IMR-90 (cell line): ENCODE data around the gene CD28. TPM values are rescaled to one million over a fixed set of nuclear protein-coding genes. Genes with fewer than 3 reads are reported as not detected.

ENCODE experiments used
- ATAC-seq: fragments of 200-7000 bp; cut with Tn5 transposase; 2 replicates; pipeline ENCODE4 v1.9.1; 2020; ENCODE audit warnings: low read depth, mild to moderate bottlenecking, moderate library complexity
- BruUV-seq: library from RNA; stranded (reverse); fragments of 400-500 nt; replicated peaks from 2 replicates; lab custom pipeline; 2021; lab: Mats Ljungman, UMichigan
- CTCF ChIA-PET: fragments of 300-600 bp; formaldehyde crosslinking; extraction: SDS; loops from one replicate; lab custom pipeline; 2021; ENCODE audit warnings: antibody characterized with exemption; lab: Yijun Ruan, JAX
- POLR2A ChIA-PET: fragments of 300-600 bp; sonication (Branson Sonifier 250); formaldehyde crosslinking; loops from one replicate; lab custom pipeline; 2022; ENCODE audit warnings: antibody characterized with exemption; ENCODE audit not compliant: unreplicated experiment; lab: Charles Lee
- DNase-seq: peaks from one replicate; pipeline ENCODE4 v3.0.0; 2013
- H2AFZ ChIP-seq: replicated peaks from 2 replicates; pipeline ENCODE3; 2013; ENCODE audit warnings: low read length, mild to moderate bottlenecking; ENCODE audit not compliant: poor library complexity
- H2AK5ac ChIP-seq: 2 replicates; pipeline ENCODE4 v1.6.1; 2013; ENCODE audit warnings: low read depth, low read length, inconsistent platforms
- H2AK9ac ChIP-seq: replicated peaks from 2 replicates; pipeline ENCODE3; 2013; ENCODE audit warnings: mild to moderate bottlenecking, low read depth, low read length, moderate library complexity; ENCODE audit not compliant: poor library complexity
- H2BK120ac ChIP-seq: 2 replicates; pipeline ENCODE4 v1.6.1; 2013; ENCODE audit warnings: low read depth, low read length, inconsistent platforms
- H2BK15ac ChIP-seq: 3 replicates; pipeline ENCODE4 v1.6.1; 2013; ENCODE audit warnings: low read depth, low read length, inconsistent platforms
- H2BK20ac ChIP-seq: 2 replicates; pipeline ENCODE4 v1.6.1; 2013; ENCODE audit warnings: low read depth, mild to moderate bottlenecking, inconsistent platforms, low read length, moderate library complexity
- H2BK5ac ChIP-seq: 2 replicates; pipeline ENCODE4 v1.6.1; 2013; ENCODE audit warnings: mild to moderate bottlenecking, low read depth, low read length, inconsistent platforms; ENCODE audit not compliant: poor library complexity, severe bottlenecking
- H3K14ac ChIP-seq: replicated peaks from 2 replicates; pipeline ENCODE4 v1.6.1; 2013; ENCODE audit warnings: low read depth, low read length, inconsistent platforms
- H3K18ac ChIP-seq: 2 replicates; pipeline ENCODE4 v1.6.1; 2013; ENCODE audit warnings: low read depth, low read length, control low read depth
- H3K23ac ChIP-seq: 2 replicates; pipeline ENCODE4 v1.6.1; 2013; ENCODE audit warnings: low read depth, low read length, inconsistent platforms
- H3K27ac ChIP-seq: 2 replicates; pipeline ENCODE4 v1.5.1; 2013; ENCODE audit warnings: mild to moderate bottlenecking, control low read depth, low read length; ENCODE audit not compliant: insufficient read depth
- H3K27me3 ChIP-seq: 2 replicates; pipeline ENCODE4 v1.6.1; 2013; ENCODE audit warnings: low read length; ENCODE audit not compliant: control insufficient read depth, insufficient read depth
- H3K36me3 ChIP-seq: 2 replicates; pipeline ENCODE4 v1.6.1; 2013; ENCODE audit warnings: low read length, mixed read lengths; ENCODE audit not compliant: control insufficient read depth, insufficient read depth
- H3K4ac ChIP-seq: 2 replicates; pipeline ENCODE4 v1.6.1; 2013; ENCODE audit warnings: low read depth, low read length, inconsistent platforms
- H3K4me1 ChIP-seq: 2 replicates; pipeline ENCODE4 v1.6.1; 2013; ENCODE audit warnings: low read length, mixed read lengths; ENCODE audit not compliant: control insufficient read depth, insufficient read depth
- H3K4me2 ChIP-seq: 2 replicates; pipeline ENCODE4 v1.6.1; 2013; ENCODE audit warnings: low read depth, mild to moderate bottlenecking, control low read depth, low read length, moderate library complexity
- H3K4me3 ChIP-seq: 2 replicates; pipeline ENCODE4 v1.5.1; 2013; ENCODE audit warnings: low read depth, mild to moderate bottlenecking, control low read depth, low read length, moderate library complexity; ENCODE audit not compliant: insufficient read depth
- H3K56ac ChIP-seq: 2 replicates; pipeline ENCODE4 v1.6.1; 2013; ENCODE audit warnings: low read length, inconsistent platforms; ENCODE audit not compliant: insufficient read depth; ENCODE audit errors: extremely low read depth
- H3K79me1 ChIP-seq, 2 experiments: 2 replicates each; pipeline ENCODE4 v1.6.1; 2013; ENCODE audit warnings: low read length in 2 of 2, inconsistent platforms in 1 of 2, low read depth in 1 of 2
- H3K9ac ChIP-seq: 2 replicates; pipeline ENCODE4 v1.6.1; 2013; ENCODE audit warnings: low read depth, low read length, control low read depth
- H3K9me1 ChIP-seq: 2 replicates; pipeline ENCODE4 v1.6.1; 2013; ENCODE audit warnings: low read length, inconsistent platforms; ENCODE audit not compliant: insufficient read depth
- H3K9me3 ChIP-seq: 2 replicates; pipeline ENCODE4 v1.6.1; 2013; ENCODE audit warnings: low read length; ENCODE audit not compliant: control insufficient read depth, insufficient read depth
- H4K20me1 ChIP-seq: 2 replicates; pipeline ENCODE4 v1.6.1; 2013; ENCODE audit warnings: low read length, inconsistent platforms; ENCODE audit not compliant: insufficient read depth
- H4K5ac ChIP-seq: 2 replicates; pipeline ENCODE4 v1.6.1; 2013; ENCODE audit warnings: mild to moderate bottlenecking, low read depth, low read length, control low read depth
- H4K8ac ChIP-seq, 2 experiments: 2 replicates each; pipeline ENCODE4 v1.6.1; 2013; ENCODE audit warnings: low read depth in 2 of 2, low read length in 2 of 2, control low read depth in 1 of 2, inconsistent platforms in 1 of 2
- H4K91ac ChIP-seq: 2 replicates; pipeline ENCODE4 v1.6.1; 2013; ENCODE audit warnings: low read depth, low read length, inconsistent platforms; ENCODE audit not compliant: insufficient read depth
- BHLHE40 ChIP-seq: fragments of 150-350 bp; IDR thresholded peaks from 2 replicates; pipeline ENCODE4 v1.6.1; 2016; ENCODE audit warnings: mild to moderate bottlenecking, low read depth, low read length
- CEBPB ChIP-seq: IDR thresholded peaks from 2 replicates; pipeline ENCODE4 v1.6.1; 2012; ENCODE audit warnings: low read depth, low read length, improper control_type of control experiment
- CHD1 ChIP-seq: IDR thresholded peaks from 2 replicates; pipeline ENCODE4 v1.6.1; 2012; ENCODE audit warnings: low read depth, low read length, improper control_type of control experiment
- CTCF ChIP-seq: conservative IDR thresholded peaks from 2 replicates; pipeline ENCODE4 v1.5.1; 2012; ENCODE audit warnings: mild to moderate bottlenecking, low read depth, low read length, improper control_type of control experiment
- ELK1 ChIP-seq: fragments of 150-350 bp; IDR thresholded peaks from 2 replicates; pipeline ENCODE4 v1.6.1; 2016; ENCODE audit warnings: low read depth, mild to moderate bottlenecking, low read length, moderate library complexity, borderline replicate concordance
- FOS ChIP-seq: fragments of 150-350 bp; IDR thresholded peaks from 2 replicates; pipeline ENCODE4 v1.6.1; 2016; ENCODE audit warnings: low read depth, low read length
- MAFK ChIP-seq: IDR thresholded peaks from 2 replicates; pipeline ENCODE4 v1.6.1; 2012; ENCODE audit warnings: low read depth, low read length, improper control_type of control experiment
- MAZ ChIP-seq: IDR thresholded peaks from 2 replicates; pipeline ENCODE4 v1.6.1; 2012; ENCODE audit warnings: low read depth, mild to moderate bottlenecking, low read length, improper control_type of control experiment, moderate library complexity, borderline replicate concordance
- MXI1 ChIP-seq: IDR thresholded peaks from 2 replicates; pipeline ENCODE4 v1.6.1; 2012; ENCODE audit warnings: low read depth, mild to moderate bottlenecking, low read length, moderate library complexity, borderline replicate concordance
- NFE2L2 ChIP-seq: fragments of 150-350 bp; IDR thresholded peaks from 2 replicates; pipeline ENCODE4 v1.6.1; 2016; ENCODE audit warnings: low read depth, mild to moderate bottlenecking, low read length
- POLR2A ChIP-seq: IDR thresholded peaks from 2 replicates; pipeline ENCODE4 v1.6.1; 2012; ENCODE audit warnings: mild to moderate bottlenecking, low read depth, low read length
- RAD21 ChIP-seq: IDR thresholded peaks from 2 replicates; pipeline ENCODE4 v1.6.1; 2012; ENCODE audit warnings: low read length, improper control_type of control experiment
- RCOR1 ChIP-seq: IDR thresholded peaks from 2 replicates; pipeline ENCODE4 v1.6.1; 2012; ENCODE audit warnings: mild to moderate bottlenecking, low read length, improper control_type of control experiment; ENCODE audit not compliant: insufficient replicate concordance
- RFX5 ChIP-seq: IDR thresholded peaks from 2 replicates; pipeline ENCODE4 v1.8.0; 2012; ENCODE audit warnings: low read depth, mild to moderate bottlenecking, low read length, moderate library complexity
- SMC3 ChIP-seq: fragments of 150-350 bp; IDR thresholded peaks from 2 replicates; pipeline ENCODE4 v1.6.1; 2016; ENCODE audit warnings: low read depth, mild to moderate bottlenecking, antibody characterized with exemption, low read length, moderate library complexity
- USF2 ChIP-seq: fragments of 150-350 bp; IDR thresholded peaks from 2 replicates; pipeline ENCODE4 v1.6.1; 2017; ENCODE audit warnings: mild to moderate bottlenecking, antibody characterized with exemption, low read length, low read depth
- WGBS, 2 experiments: methylation state at CpG; one replicate each; pipeline versions ENCODE4 v1.1.5 to v1.1.7; 2013; ENCODE audit warnings: missing lambda C conversion rate in 2 of 2; ENCODE audit not compliant: insufficient read length in 1 of 2; ENCODE audit errors: extremely low coverage in 2 of 2; 5-methylcytosine and 5-hydroxymethylcytosine counted together
- dilution Hi-C: fragments of 300-500 bp; cut with HindIII; formaldehyde crosslinking; loops from one replicate; pipeline ENCODE4 v1.14.3; 2018; ENCODE audit warnings: low sequenced_read_pairs; ENCODE audit not compliant: unreplicated experiment
- in situ Hi-C: fragments of 300-500 bp; cut with MboI; formaldehyde crosslinking; loops from 3 replicates; pipeline ENCODE4 v1.14.3; 2019; ENCODE audit warnings: low sequenced_read_pairs, inconsistent platforms, mixed read lengths
- intact Hi-C: fragments of 100-400 bp; cut with micrococcal nuclease; formaldehyde crosslinking; loops from 2 replicates; pipeline ENCODE4 v1.10.0; 2022
- polyA plus RNA-seq, 3 experiments: library from polyadenylated mRNA; depleted of rRNA; stranded (reverse); fragments of >200 nt; gene quantifications; 2 replicates each; pipeline ENCODE4 v1.2.3, GENCODE V29; 2012; ENCODE audit warnings: low replicate concordance in 1 of 3
- total RNA-seq: library from RNA; depleted of rRNA; stranded (reverse); fragments of >200 nt; gene quantifications from 2 replicates; pipeline ENCODE4 v1.2.3, GENCODE V29; 2012

CD28 gene
- total and polyA plus RNA-seq, 2 of the 4 experiments (the other 2 are of a cell fraction) = not detected

GRCh38 chr2:203660465-203660864 lies 46.0 kb upstream of the CD28 start:
- no peak overlapping the region for H3K14ac ChIP-seq
- H2BK15ac ChIP-seq = no peak overlapping the region
- WGBS, 2 experiments = no CpG with 5 or more reads among the region's 2 CpGs
- H3K4me1 ChIP-seq = no peaks in the 10 kb centered on the region
- DNase-seq (no peak), ATAC-seq (no peak)
- CTCF ChIA-PET = no interaction called here
- no peaks in the 10 kb centered on the region for H3K79me1 ChIP-seq
- no peak overlapping the region for H2BK120ac ChIP-seq
- dilution Hi-C loops = no loop called here
- no peaks in the 10 kb centered on the region for H3K27me3 ChIP-seq
- H3K4me3 ChIP-seq = no peak overlapping the region
- no TSS peak for BruUV-seq
- no peak overlapping the region for H3K4ac ChIP-seq
- H4K5ac ChIP-seq = no peak overlapping the region
- H2AK5ac ChIP-seq = no peak overlapping the region
- no peaks in the 10 kb centered on the region for H4K20me1 ChIP-seq
- H3K9me3 ChIP-seq = no peaks in the 10 kb centered on the region
- H2AK9ac ChIP-seq = no peak overlapping the region
- H3K9ac ChIP-seq = no peak overlapping the region
- no peak overlapping the region for H3K56ac ChIP-seq
- intact Hi-C loops = no loop called here
- H2AFZ ChIP-seq = no peak overlapping the region
- H3K27ac ChIP-seq = no peak overlapping the region
- TF ChIP-seq RFX5 = no peak
- TF ChIP-seq FOS = no peak
- no peak for TF ChIP-seq CHD1
- no peak for TF ChIP-seq RCOR1
- no peak for TF ChIP-seq BHLHE40
- no peak for TF ChIP-seq POLR2A
- TF ChIP-seq NFE2L2 = no peak
- TF ChIP-seq MXI1 = no peak
- TF ChIP-seq MAZ = no peak
- no peak for TF ChIP-seq RAD21
- no peak for TF ChIP-seq USF2
- TF ChIP-seq MAFK = no peak
- TF ChIP-seq ELK1 = no peak
- no peak for TF ChIP-seq CEBPB
- TF ChIP-seq CTCF = no peak
- TF ChIP-seq SMC3 = no peak
- H4K91ac ChIP-seq = no peak overlapping the region
- H2BK20ac ChIP-seq = no peak overlapping the region
- no peak overlapping the region for H2BK5ac ChIP-seq
- H3K36me3 ChIP-seq = no peaks in the 10 kb centered on the region
- no peak overlapping the region for H3K23ac ChIP-seq
- no peak overlapping the region for H3K18ac ChIP-seq
- no peak overlapping the region for H3K4me2 ChIP-seq
- 0 out of 2 replicates have a peak, but pooled peaks cover 5% of the 10 kb centered on the region for H3K9me1 ChIP-seq
- POLR2A ChIA-PET = no interaction called here
- in situ Hi-C loops = no loop called here
- no peak overlapping the region for H4K8ac ChIP-seq
